AG04449 (cell line): Measurements from ENCODE around the gene WDR36.

Experiments used
- CTCF ChIA-PET: fragments of 350-600 bp; formaldehyde crosslinking; extraction: SDS; loops from one replicate; lab custom pipeline; 2021; ENCODE audit warnings: antibody characterized with exemption; lab: Yijun Ruan, JAX
- POLR2A ChIA-PET: fragments of 400-600, 350-600 bp; formaldehyde crosslinking; extraction: SDS; loops from one replicate; lab custom pipeline; 2020; ENCODE audit warnings: antibody characterized with exemption, inconsistent platforms; lab: Yijun Ruan, JAX
- DNase-seq: peaks from one replicate; pipeline ENCODE4 v3.0.0-alpha.2; 2010; ENCODE audit warnings: low read depth, low spot score
- H3K4me3 ChIP-seq: 2 replicates; pipeline ENCODE4 v1.5.1; 2011; ENCODE audit warnings: low read depth, mild to moderate bottlenecking, control low read depth, low read length
- TF ChIP-seq, protein P1 (sequence below): IDR thresholded peaks from one replicate; pipeline ENCODE4 v1.5.1; 2011; ENCODE audit warnings: mild to moderate bottlenecking, moderate library complexity, low read length, control low read depth, inconsistent platforms; ENCODE audit not compliant: insufficient read depth; ENCODE audit errors: missing control alignments

Gene WDR36

GRCh38 chr5:111066261-111066938 is 25.7 kb upstream of the WDR36 start:
- ChIA-PET CTCF (no interaction called here), POLR2A (no interaction called here)
- TF ChIP-seq, protein P1, sequence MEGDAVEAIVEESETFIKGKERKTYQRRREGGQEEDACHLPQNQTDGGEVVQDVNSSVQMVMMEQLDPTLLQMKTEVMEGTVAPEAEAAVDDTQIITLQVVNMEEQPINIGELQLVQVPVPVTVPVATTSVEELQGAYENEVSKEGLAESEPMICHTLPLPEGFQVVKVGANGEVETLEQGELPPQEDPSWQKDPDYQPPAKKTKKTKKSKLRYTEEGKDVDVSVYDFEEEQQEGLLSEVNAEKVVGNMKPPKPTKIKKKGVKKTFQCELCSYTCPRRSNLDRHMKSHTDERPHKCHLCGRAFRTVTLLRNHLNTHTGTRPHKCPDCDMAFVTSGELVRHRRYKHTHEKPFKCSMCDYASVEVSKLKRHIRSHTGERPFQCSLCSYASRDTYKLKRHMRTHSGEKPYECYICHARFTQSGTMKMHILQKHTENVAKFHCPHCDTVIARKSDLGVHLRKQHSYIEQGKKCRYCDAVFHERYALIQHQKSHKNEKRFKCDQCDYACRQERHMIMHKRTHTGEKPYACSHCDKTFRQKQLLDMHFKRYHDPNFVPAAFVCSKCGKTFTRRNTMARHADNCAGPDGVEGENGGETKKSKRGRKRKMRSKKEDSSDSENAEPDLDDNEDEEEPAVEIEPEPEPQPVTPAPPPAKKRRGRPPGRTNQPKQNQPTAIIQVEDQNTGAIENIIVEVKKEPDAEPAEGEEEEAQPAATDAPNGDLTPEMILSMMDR = no peak
- no peak overlapping the region for H3K4me3 ChIP-seq
- no peak for DNase-seq

DNA sequence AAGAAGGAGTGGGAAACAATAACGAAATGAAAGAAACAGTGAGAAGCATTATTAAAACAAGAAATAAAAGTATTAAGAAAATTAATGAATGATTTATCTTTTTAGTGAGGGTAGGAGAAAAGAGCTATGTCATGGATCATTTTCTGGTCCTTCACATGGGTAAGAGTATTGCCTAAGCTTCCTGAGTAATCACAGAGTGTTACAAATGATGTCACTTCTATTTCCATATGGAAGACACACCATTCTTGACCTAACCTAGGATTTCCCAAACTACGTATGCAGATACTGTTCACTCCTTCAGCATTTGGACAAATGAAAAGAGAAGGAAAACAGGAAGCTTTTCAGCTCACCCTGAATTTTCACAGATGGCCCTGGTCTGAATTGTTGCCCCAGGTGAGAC is 23.9 kb upstream of the WDR36 start:
- ChIA-PET CTCF (no interaction called here), POLR2A (no interaction called here)
- no peak for DNase-seq
- no peak overlapping the region for H3K4me3 ChIP-seq
- TF ChIP-seq, protein P1 = no peak

DNA sequence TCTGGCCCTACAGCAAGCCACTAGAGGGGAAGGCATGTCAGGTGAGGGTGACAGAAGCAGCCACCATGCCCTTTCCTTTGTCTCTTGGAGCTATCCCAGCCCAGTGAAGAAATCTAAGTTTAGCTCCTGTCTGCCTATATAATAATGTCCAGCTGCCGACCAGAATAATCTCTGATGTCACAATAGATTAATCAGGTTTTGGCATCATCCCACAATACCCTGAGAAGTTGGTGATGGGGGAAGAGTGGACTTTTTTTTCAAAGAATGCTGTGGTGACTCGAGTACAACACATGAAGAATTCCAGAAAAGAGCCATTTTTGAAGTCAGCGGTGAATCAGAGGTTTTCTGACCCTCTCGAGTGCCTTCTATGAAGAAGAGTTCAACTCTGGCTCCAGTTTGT is 22.3 kb upstream of the WDR36 start:
- ChIA-PET POLR2A (no interaction called here), CTCF (no interaction called here)
- DNase-seq = no peak
- H3K4me3 ChIP-seq = peak overlapping the region; percentile 39; the same call in 1 of the 2 replicates
- TF ChIP-seq, protein P1 = no peak

DNA sequence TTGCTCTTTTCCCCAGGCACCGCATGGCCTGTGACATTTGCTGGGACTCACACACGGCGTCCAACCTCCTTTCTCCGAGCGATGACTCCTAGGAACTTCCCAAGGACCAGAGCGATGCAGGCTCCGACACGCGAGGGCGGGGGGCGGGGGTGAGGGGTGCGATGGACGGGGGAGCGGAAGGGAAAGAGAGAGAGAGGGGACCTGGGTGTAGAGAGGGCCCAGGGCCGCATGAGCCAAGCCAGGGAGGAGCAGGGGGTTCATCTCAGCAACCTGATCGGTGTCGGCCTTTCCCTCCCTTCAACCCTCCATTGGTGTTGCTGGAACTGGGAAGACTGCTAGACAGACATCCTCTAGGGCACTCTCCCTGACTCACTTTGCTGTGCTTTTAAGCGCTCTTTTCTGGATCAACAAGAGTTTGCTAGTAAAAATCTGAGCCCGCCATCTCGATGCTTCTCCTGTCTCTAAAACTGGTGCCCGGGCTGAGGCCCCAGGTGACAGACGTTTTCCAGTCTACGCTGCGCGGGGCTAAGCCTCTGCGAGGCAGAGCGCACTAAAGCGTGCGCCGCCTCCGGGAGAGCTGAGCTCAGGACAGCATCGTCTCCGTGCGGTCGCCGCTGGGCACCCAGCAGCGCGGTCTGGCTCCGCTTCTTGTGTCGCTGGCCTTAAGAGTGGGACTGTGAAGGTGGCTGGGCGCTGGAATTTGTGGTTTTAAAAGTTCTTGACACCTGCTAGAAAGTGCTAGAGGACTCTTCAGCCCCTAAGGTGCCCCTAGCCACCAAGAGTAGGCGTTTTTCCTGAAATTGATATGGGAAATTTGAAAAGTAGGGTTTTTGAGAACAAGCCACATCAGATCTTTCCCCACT is 21.6 kb upstream of the WDR36 start:
- TF ChIP-seq, protein P1 = no peak
- DNase-seq = no peak
- ChIA-PET CTCF (no interaction called here), POLR2A (no interaction called here)
- H3K4me3 ChIP-seq = peak overlapping the region; percentile 39

GRCh38 chr5:111071413-111071812 is 20.7 kb upstream of the WDR36 start, which contains the start of gene TSLP:
Gene TSLP (plus strand): TSS chr5:111071713. CDS start chr5:111071891, 178 bp downstream.
- TF ChIP-seq, protein P1 = no peak
- ChIA-PET CTCF (no interaction called here), POLR2A (no interaction called here)
- DNase-seq = no peak
- peak within 1 kb of the TSS; percentile 39 for H3K4me3 ChIP-seq
